GM18951 (cell line): Measurements from ENCODE around the gene ATP8A2.

Source experiments
- POLR2A ChIP-seq: IDR thresholded peaks from 4 replicates; pipeline ENCODE4 v1.6.1; 2011; ENCODE audit warnings: mild to moderate bottlenecking; ENCODE audit not compliant: insufficient read length, insufficient read depth; ENCODE audit errors: extremely low read depth
- in situ Hi-C: fragments of 300-500 bp; cut with MboI; formaldehyde crosslinking; loops from one replicate; pipeline ENCODE4 v1.12.0; 2022; ENCODE audit warnings: low sequenced_read_pairs, mixed read lengths, inconsistent platforms; ENCODE audit not compliant: unreplicated experiment

Gene ATP8A2

DNA sequence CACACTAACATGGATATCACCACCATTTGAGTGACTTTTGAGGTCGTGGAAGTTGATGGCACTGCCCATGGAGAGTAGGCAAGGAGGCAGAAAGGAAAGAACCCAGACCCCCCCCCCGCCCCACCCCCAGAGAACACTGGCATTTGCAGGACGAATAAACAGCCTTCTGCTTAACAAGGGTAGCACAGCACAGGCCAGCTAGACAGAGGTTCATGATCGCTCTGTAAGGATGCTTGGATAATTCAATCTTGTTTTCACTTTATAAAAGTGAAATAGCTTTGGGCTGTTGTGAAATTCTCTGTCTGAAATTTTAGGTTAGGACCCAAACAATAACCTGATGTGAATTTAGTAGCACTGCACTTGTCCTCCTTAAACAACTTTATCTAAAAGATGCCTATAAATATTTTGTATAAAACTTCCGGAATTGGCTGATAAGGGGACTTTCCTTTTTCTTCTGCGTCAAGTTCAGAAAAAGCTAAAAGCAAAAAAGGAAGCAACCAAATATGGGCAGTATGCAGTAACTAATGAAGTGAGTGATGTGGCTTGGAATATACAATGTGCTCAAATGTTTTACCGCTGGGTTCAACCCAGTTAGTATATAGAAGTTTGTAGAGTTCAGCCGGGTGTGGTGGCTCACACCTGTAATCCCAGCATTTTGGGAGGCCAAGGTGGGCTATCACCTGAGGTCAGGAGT, 516.3 kb downstream of the ATP8A2 start:
- in situ Hi-C loops = no loop called here
- no peak for TF ChIP-seq POLR2A

DNA sequence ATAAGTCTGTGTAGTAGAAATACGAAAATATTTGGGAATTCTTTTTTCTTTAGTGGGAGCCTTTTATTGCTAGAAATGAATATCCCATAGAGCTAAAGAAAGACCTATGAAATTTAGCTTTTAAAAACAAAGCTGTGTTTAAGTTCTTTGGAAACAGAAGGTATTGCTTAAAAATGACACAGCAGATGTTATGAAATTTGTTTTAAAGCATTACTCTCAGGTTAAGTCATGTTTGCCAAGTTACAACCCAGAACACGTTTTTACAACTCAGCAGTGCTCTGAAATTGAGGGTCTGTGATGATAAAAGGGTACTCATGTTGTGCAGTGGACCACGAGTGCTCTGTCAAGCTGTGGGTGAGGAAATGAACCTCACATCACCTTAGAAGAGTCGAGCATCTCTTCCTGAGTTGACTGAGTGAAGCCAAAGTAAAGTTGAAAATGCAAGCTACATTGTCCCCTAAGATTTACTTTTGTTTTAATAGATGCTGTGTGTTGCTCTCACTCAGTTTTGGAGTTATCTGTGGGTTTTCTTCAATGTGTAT, 519.0 kb downstream of the ATP8A2 start:
- no peak for TF ChIP-seq POLR2A
- in situ Hi-C loops = no loop called here

DNA sequence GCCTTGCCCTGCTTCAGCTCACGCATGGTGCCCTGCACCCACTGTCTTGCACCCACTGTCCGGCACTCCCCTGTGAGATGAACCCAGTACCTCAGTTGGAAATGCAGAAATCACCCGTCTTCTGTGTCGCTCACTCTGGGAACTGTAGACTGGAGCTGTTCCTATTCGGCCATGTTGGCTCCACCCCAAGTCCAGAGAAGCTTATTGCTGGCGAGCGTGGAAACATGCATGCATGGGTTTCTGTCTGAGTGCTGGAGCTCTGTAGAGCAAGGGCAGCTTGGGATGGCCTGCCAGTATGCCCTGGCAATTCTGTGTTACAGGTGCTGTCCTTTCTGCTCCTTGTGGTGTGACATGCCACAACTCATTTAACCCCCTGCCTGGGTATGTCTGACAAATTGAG, 527.2 kb downstream of the ATP8A2 start:
- no peak for TF ChIP-seq POLR2A
- in situ Hi-C loops = no loop called here

DNA sequence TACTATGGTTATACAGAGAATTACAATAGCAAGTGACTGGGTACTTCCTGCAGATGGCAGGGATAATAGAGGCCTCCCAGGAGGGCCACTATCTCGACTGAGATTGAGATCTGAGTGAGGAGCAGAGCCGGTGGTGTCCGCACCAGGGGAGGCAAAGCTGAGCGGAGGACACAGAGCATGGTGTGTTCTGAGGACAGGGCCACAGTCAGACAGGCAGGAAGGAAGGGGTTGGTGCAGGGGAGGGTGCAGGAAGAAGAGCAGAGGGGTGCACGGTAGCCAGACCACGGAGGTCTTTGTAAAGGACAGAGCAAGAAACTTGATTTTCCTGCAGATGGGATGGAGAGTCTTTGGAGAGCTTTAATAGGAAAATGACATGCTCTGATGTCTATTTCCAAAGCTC, 527.7 kb downstream of the ATP8A2 start:
- in situ Hi-C loops = no loop called here

DNA sequence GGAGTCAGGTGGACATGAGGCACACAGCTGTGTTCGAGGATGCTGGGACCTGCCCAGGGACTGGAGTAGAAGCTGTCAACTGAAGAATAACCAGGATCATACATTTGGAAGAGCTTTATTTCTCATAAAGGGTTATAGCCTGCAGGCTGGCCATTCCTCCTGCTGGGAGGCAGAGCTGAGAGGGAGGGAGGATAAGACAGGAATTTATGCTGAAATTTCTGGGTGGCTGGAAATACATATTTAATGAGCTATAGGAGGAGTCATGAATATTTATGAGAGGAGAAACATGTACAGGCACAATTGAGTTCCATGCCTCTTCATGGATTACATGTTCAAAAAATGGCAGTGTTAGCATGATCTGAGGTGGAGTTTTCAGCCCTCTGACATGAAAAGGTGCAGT, 528.2 kb downstream of the ATP8A2 start:
- in situ Hi-C loops = no loop called here
- TF ChIP-seq POLR2A = no peak

More for the DNA sequence above, 527.7 kb downstream of the ATP8A2 start:
- no peak for TF ChIP-seq POLR2A

DNA sequence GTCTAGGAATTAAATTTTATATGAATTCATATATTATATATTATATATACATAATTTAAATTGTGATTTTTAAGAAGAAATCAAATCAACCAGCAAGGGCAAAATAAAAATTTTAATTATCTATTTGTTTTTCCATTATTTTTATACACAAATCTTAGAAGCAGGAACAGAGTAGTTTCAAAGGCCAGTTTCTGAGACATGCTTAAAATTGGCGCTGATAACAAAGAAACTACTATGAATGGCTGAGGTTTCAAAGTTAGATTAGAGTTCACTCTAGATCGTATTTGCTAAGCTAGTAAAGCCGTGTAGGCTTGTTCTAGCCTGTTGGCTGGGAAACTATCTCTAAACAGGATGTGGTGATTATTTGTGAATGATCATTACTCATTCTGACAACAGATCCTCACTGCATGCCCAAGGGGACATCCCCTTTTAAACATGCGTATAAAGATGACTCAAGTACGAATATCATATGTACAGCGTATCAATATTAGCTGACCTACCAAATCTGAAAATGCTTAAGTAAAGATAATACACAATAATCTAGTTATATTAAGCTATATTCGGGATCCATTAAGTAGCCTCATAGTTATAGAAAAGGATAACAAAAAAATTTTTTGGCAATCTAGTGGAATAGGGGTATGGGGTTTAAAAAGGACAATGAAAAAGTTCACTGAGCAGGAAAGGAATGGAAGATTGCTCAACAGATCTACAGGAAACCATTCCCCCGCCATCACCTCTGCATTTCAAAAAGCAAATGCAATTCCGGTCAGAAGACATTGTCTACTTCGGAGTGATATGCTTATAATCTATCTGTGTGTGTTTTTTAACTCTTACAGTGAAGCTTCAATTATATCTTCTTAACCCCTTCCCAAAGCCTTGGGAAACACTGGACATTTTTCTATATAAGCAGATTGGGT, 529.9 kb downstream of the ATP8A2 start:
- in situ Hi-C loops = no loop called here
- TF ChIP-seq POLR2A = no peak

DNA sequence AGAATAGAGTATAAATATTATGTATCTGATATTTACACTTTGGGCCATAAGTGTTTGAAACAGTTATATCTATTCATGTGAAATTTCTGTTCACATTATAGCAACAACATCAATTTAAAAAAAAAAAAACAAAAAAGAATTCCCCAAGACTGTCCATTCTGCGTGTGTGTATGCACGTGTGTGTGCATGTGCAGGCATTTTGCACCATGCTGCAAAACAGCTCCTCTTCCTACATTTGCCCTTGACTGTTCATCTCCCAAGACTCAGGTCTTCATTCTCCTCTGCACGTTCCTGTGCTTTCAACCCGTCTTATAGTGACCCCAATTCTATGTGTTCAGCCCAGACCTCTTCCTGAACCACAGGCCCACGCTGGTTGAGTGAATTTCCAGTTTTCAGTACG, 530.7 kb downstream of the ATP8A2 start:
- no peak for TF ChIP-seq POLR2A
- in situ Hi-C loops = no loop called here

DNA sequence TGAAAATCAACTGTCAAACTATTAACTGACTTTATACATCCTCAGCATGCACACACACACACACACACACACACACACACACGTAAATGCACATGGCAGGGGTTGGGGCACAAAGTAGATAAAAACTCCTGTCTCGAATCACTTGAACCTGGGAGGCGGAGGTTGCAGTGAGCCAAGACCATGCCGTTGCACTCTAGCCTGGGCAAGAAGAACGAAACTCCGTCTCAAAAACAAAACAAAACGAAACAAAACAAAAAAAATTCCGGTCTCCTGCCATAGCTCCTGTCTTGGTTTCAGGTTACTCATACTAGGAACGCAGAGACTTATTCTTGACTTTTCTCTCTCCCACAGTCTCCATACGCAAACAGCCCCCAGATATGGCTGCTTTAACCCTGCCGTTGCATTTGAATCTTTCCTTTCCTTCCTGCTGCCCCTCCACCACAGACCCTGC, 531.1 kb downstream of the ATP8A2 start:
- no peak for TF ChIP-seq POLR2A
- in situ Hi-C loops = no loop called here

DNA sequence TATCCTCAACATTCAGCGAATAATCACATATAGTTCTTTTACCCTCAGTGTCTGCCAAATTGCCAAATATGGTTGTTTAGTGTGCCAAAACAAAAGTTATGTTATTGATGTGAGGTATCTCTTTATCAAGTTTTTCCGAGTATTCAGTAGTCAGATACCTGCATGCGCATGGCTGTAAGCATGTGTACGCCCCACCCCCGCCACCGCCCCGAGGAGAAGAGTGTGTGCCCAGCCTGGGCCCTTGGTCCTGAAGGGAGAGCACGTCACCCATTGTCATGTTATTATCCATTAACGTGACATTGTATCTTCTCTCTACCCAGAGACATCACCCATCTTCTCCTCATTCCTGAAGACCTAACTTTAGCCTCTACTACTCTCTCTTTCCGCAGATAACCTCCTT, 533.1 kb downstream of the ATP8A2 start:
- no peak for TF ChIP-seq POLR2A
- in situ Hi-C loops = no loop called here

DNA sequence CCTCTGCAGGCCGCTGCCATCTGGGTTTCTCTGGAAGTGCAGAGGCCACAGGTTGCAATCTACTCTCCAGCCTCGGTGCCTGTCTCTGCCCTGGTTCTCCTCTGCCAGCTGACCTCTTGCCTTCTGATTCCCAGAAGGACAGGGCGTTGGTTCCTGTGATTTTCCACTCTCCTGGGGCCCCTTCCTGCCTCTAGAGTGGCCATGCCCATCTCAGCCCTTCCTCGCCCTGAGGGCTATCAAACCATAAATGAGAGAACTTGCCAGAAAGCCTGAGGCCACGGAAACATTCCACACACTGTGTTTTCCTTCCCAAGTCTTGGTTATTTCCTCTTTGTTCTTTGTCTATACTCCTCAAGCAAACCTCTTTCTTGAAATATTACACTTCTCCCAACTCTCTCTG, 533.8 kb downstream of the ATP8A2 start:
- in situ Hi-C loops = no loop called here
- no peak for TF ChIP-seq POLR2A

DNA sequence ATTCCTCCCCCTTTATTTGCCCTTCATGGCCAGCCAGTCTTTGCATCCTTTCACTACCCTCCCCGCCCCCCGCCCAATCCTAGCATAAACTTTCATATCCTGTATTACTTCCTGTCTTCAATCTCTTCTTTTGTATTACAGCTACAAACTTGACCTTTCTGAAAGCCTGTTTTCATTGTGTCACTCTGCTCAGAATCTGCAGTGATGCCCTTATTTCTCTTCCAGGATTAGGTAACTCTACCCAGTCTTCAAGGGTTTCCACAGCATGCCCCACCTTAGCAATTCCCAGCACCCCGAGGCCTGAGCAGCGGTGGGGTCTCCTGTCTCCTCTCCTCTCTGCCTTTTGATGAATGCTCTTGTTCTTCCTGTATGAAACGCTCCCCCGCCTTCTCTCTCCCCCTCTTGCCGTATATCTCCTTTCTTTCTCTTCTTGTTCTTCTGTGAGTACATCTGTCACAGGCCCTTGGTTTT, 534.5 kb downstream of the ATP8A2 start:
- in situ Hi-C loops = no loop called here
- TF ChIP-seq POLR2A = no peak

DNA sequence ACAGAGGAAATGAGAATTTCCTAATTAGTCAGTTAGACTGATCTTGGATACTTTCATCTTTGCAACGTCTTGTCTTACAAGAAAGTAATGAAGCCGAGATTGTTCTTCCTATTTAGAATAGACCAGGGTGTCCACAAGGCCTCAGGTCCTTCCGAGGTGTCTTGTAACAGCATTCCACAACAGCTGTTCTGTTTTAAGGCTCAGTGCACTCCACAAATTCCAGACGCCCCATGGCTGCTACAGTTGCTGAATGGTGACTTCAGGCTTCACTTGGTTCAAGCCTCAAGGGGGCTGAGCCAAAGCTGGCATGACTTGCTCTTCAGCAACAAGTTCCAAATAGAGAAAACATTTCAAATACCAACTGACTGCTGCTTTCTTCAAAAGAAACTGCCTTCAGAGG, 536.6 kb downstream of the ATP8A2 start:
- in situ Hi-C loops = no loop called here
- TF ChIP-seq POLR2A = no peak

DNA sequence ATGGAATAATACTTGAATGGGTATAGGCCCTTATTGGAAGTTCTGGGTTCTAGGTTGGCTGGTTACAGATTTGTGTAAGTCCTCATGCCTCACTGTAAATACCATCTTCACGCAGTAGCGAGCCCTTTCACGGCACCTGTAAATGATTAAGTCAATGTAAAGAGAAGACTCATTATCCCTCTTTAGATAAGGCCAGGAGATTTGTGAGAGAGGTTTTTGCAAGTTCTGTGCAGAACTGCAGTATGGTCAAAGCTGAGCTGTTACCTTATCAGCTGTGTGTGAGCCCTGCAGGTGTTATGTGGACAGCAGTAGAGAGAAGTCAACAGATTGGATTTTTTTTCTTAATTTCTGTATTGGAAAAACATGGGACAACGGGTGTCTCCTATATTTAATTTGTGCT, 538.5 kb downstream of the ATP8A2 start:
- in situ Hi-C loops = no loop called here
- no peak for TF ChIP-seq POLR2A
